WTC11 (cell line): ENCODE data around the gene PLCG2. TPM values are rescaled to one million over a fixed set of nuclear protein-coding genes. Genes with fewer than 3 reads are reported as not detected.

ENCODE experiments used
- ATAC-seq: fragments of 200-7000 bp; cut with Tn5 transposase; 2 replicates; pipeline ENCODE4 v1.10.0; 2021; ENCODE audit warnings: mild to moderate bottlenecking, moderate library complexity
- CTCF ChIA-PET: fragments of 300-600 bp; sonication (Branson Sonifier 250); formaldehyde crosslinking; loops from one replicate; lab custom pipeline; 2021; ENCODE audit warnings: antibody characterized with exemption; lab: Charles Lee
- POLR2A ChIA-PET: fragments of 350-600 bp; sonication (Branson Sonifier 250); formaldehyde crosslinking; loops from one replicate; lab custom pipeline; 2021; ENCODE audit warnings: antibody characterized with exemption; lab: Charles Lee
- DNase-seq: peaks from one replicate; pipeline ENCODE4 v3.0.0; 2021; ENCODE audit warnings: low spot score
- H3K27ac Mint-ChIP-seq: 2 replicates; pipeline ENCODE4 v1.8.0; 2021; ENCODE audit warnings: mixed read lengths
- H3K27me3 Mint-ChIP-seq: 2 replicates; pipeline ENCODE4 v1.8.0; 2021; ENCODE audit warnings: low read depth, mild to moderate bottlenecking, moderate library complexity, mixed read lengths
- H3K36me3 Mint-ChIP-seq: 2 replicates; pipeline ENCODE4 v1.8.0; 2021; ENCODE audit warnings: mixed read lengths
- H3K4me1 Mint-ChIP-seq: 2 replicates; pipeline ENCODE4 v1.8.0; 2022; ENCODE audit warnings: mixed read lengths
- H3K4me3 Mint-ChIP-seq: 2 replicates; pipeline ENCODE4 v1.8.0; 2021; ENCODE audit warnings: mild to moderate bottlenecking, moderate library complexity, mixed read lengths
- H3K9me3 Mint-ChIP-seq: 2 replicates; pipeline ENCODE4 v1.8.0; 2021; ENCODE audit warnings: mixed read lengths
- AFF4 ChIP-seq: sonication (generic); formaldehyde crosslinking; IDR thresholded peaks from 2 replicates; pipeline ENCODE4 v1.8.1; 2023; ENCODE audit warnings: mild to moderate bottlenecking, missing genetic modification reagents, borderline replicate concordance
- CREM ChIP-seq: sonication (generic); formaldehyde crosslinking; IDR thresholded peaks from 2 replicates; pipeline ENCODE4 v1.8.1; 2022; ENCODE audit warnings: mild to moderate bottlenecking, missing genetic modification reagents, moderate library complexity
- GRHL2 ChIP-seq: fragments of 250-450 bp; sonication (Bioruptor Pico); IDR thresholded peaks from 2 replicates; pipeline ENCODE4 v1.8.0; 2022; ENCODE audit warnings: mild to moderate bottlenecking, moderate library complexity; ENCODE audit not compliant: insufficient replicate concordance, severe bottlenecking
- NFYB ChIP-seq: sonication (generic); formaldehyde crosslinking; conservative IDR thresholded peaks from 2 replicates; pipeline ENCODE4 v1.8.0; 2022; ENCODE audit warnings: low read depth, missing genetic modification reagents
- NR1H2 ChIP-seq: sonication (generic); formaldehyde crosslinking; IDR thresholded peaks from 2 replicates; pipeline ENCODE4 v1.9.0; 2021; ENCODE audit warnings: mild to moderate bottlenecking, moderate library complexity, missing genetic modification reagents
- NR2C2 ChIP-seq: sonication (generic); formaldehyde crosslinking; IDR thresholded peaks from 2 replicates; pipeline ENCODE4 v1.8.0; 2022; ENCODE audit warnings: mild to moderate bottlenecking, missing genetic modification reagents
- TP53 ChIP-seq: sonication (generic); formaldehyde crosslinking; IDR thresholded peaks from 2 replicates; pipeline ENCODE4 v1.8.1; 2023; ENCODE audit warnings: mild to moderate bottlenecking, missing genetic modification reagents
- ZMAT4 ChIP-seq: fragments of 250-450 bp; sonication (Bioruptor Pico); IDR thresholded peaks from 2 replicates; pipeline ENCODE4 v1.9.0; 2021; ENCODE audit warnings: mild to moderate bottlenecking
- ZNF219 ChIP-seq: sonication (generic); formaldehyde crosslinking; IDR thresholded peaks from 2 replicates; pipeline ENCODE4 v1.8.0; 2023; ENCODE audit warnings: missing genetic modification reagents, mild to moderate bottlenecking, borderline replicate concordance
- ZNF263 ChIP-seq: sonication (generic); formaldehyde crosslinking; IDR thresholded peaks from 2 replicates; pipeline ENCODE4 v1.8.1; 2022; ENCODE audit warnings: low read depth, mild to moderate bottlenecking, moderate library complexity, missing genetic modification reagents
- total RNA-seq: library from RNA; stranded (reverse); gene quantifications from 3 replicates; pipeline ENCODE4 v1.2.3, GENCODE V29; 2021
- TF ChIP-seq, protein P1 (sequence below): fragments of 250-450 bp; sonication (Bioruptor Pico); conservative IDR thresholded peaks from 2 replicates; pipeline ENCODE4 v1.9.0; 2021; ENCODE audit warnings: mild to moderate bottlenecking
- TF ChIP-seq, protein P2 (sequence below): sonication (generic); formaldehyde crosslinking; IDR thresholded peaks from 2 replicates; pipeline ENCODE4 v1.8.1; 2022; ENCODE audit warnings: mild to moderate bottlenecking, missing genetic modification reagents, moderate library complexity, borderline replicate concordance
- TF ChIP-seq, protein P3 (sequence below): fragments of 200-600 bp; IDR thresholded peaks from 2 replicates; pipeline ENCODE4 v1.8.0; 2022; ENCODE audit warnings: antibody characterized with exemption

The PLCG2 gene
- total RNA-seq, 1 experiment from 2014 or later: 7.0 TPM

GRCh38 chr16:81899601-81900000, 120.5 kb downstream of the PLCG2 start:
- Mint-ChIP-seq H3K36me3 (peaks cover 9% of the 10 kb centered on the region), H3K4me3 (no peak overlapping the region), H3K27ac (no peak overlapping the region), H3K4me1 (no peaks in the 10 kb centered on the region), H3K9me3 (peaks cover 11% of the 10 kb centered on the region), H3K27me3 (no peaks in the 10 kb centered on the region)
- ATAC-seq (no peak), DNase-seq (no peak)
- no peak for TF ChIP-seq ZMAT4
- no peak for TF ChIP-seq NR2C2
- TF ChIP-seq, protein P1, sequence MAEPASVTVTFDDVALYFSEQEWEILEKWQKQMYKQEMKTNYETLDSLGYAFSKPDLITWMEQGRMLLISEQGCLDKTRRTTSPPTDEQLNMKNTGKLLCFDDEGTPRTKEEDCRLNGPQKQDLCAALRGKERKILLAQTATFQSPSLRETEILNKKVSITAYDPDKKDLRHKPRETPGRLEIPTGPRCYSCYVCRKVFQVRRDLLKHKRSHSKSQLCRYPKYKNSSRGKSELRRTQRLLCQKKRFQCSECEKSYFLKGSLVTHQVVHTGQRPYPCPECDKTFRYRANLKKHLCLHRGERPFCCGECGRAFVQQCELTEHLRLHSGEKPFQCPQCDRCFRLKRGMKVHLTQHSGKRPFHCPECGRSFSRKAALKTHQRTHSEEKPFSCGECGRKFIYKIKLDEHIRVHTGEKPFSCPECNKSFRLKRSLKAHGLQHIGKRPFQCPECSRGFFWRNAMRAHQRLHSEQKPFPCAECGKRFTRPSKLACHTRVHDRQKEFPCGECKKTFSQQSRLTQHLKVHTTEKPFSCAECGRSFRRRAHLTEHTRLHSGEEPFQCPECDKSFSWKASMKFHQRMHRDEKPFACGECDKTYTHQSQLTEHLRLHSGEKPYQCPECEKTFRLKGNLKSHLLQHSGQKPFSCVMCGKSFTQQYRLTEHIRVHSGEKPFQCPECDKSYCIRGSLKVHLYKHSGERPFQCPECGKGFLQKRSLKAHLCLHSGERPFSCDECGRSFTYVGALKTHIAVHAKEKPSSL (CRISPR knock-in tag): no peak
- TF ChIP-seq, protein P2, sequence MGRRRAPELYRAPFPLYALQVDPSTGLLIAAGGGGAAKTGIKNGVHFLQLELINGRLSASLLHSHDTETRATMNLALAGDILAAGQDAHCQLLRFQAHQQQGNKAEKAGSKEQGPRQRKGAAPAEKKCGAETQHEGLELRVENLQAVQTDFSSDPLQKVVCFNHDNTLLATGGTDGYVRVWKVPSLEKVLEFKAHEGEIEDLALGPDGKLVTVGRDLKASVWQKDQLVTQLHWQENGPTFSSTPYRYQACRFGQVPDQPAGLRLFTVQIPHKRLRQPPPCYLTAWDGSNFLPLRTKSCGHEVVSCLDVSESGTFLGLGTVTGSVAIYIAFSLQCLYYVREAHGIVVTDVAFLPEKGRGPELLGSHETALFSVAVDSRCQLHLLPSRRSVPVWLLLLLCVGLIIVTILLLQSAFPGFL (CRISPR knock-in tag): no peak
- no peak for TF ChIP-seq CREM
- TF ChIP-seq TP53 (CRISPR knock-in tag): no peak
- TF ChIP-seq, protein P3, sequence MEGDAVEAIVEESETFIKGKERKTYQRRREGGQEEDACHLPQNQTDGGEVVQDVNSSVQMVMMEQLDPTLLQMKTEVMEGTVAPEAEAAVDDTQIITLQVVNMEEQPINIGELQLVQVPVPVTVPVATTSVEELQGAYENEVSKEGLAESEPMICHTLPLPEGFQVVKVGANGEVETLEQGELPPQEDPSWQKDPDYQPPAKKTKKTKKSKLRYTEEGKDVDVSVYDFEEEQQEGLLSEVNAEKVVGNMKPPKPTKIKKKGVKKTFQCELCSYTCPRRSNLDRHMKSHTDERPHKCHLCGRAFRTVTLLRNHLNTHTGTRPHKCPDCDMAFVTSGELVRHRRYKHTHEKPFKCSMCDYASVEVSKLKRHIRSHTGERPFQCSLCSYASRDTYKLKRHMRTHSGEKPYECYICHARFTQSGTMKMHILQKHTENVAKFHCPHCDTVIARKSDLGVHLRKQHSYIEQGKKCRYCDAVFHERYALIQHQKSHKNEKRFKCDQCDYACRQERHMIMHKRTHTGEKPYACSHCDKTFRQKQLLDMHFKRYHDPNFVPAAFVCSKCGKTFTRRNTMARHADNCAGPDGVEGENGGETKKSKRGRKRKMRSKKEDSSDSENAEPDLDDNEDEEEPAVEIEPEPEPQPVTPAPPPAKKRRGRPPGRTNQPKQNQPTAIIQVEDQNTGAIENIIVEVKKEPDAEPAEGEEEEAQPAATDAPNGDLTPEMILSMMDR: no peak
- TF ChIP-seq ZNF263 (CRISPR knock-in tag): no peak
- TF ChIP-seq ZNF219 (CRISPR knock-in tag): no peak
- TF ChIP-seq GRHL2: no peak
- TF ChIP-seq AFF4 (CRISPR knock-in tag): no peak
- TF ChIP-seq NFYB (CRISPR knock-in tag): no peak
- TF ChIP-seq NR1H2 (CRISPR knock-in tag): no peak
- ChIA-PET POLR2A (no interaction called here), CTCF (interaction anchor here (1.4 kb wide), 1 partner anchor 20 kb away, joined by 3 read pairs; no protein-coding TSS in a partner anchor)

GRCh38 chr16:81900014-81900413, 120.9 kb downstream of the PLCG2 start:
- DNase-seq (no peak), ATAC-seq (no peak)
- H3K4me1 Mint-ChIP-seq: no peaks in the 10 kb centered on the region
- H3K9me3 Mint-ChIP-seq: peaks cover 11% of the 10 kb centered on the region
- H3K27me3 Mint-ChIP-seq: no peaks in the 10 kb centered on the region
- CTCF ChIA-PET: no interaction called here
- H3K36me3 Mint-ChIP-seq: peaks cover 9% of the 10 kb centered on the region
- TF ChIP-seq, protein P2 (CRISPR knock-in tag): no peak
- H3K4me3 Mint-ChIP-seq: no peak overlapping the region
- POLR2A ChIA-PET: no interaction called here
- H3K27ac Mint-ChIP-seq: no peak overlapping the region
